NCI-H526 treated with DMSO at 0.1 percent for 48 hours (cell line): ENCODE measurements around the gene TFCP2L1.

Experiments used
- DNase-seq: peaks from one replicate; lab custom pipeline; 2025; lab: John Stamatoyannopoulos, UW

The TFCP2L1 gene

DNA sequence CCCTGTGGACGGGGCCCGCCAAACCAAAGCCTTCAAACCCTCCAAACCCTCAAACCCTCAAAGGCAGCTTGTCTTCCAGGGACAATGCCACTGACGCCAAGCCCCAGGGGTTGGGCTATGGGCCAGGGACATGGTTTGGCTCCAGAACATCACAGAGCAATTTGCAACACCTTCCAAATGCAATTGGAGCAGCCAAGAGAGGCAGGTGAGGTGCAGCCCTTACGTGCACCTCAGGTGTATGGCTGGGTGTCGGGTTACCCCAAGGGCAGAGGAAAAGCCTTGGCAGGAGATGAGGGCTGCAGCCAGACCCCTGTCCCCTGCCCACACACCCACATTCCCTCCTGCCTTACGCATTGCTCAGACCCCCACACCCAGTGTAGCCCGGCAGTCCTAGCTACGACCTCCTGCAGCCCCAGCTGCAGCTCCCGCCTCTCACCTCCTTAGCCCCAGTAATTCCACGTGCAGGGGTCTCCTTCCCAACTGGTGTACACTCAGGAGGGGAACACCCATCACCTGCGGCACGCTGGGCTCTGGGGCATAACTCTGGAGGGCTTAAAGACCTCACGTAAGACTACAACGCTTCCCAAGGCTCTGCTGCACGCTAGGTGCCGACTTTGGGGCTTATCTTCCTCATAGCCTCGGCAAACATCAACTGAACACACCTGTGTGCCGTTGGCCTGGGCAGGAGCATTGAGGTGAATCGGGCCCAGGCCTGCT is 88.7 kb downstream of the TFCP2L1 start:
- DNase-seq = no peak

DNA sequence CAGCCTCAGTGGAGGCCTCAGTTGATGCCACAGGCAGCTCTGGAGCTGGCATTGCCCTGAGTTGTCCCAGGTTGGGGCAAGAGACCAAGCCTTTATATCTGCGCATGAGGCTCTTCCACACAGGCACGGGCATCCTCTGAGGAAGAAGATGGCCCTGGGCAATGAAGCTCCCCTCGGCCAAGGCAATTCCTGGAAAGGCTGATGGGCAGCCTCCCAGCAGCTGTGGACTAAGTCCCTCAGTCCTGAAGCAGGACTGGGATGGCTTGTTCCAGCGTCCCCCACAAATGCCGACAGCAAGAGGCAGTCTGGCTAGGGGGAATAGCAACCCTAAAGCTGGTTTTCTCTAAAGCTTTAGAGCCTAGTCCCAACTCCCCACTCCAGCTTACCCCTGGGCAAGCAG is 90.0 kb downstream of the TFCP2L1 start:
- no peak for DNase-seq

DNA sequence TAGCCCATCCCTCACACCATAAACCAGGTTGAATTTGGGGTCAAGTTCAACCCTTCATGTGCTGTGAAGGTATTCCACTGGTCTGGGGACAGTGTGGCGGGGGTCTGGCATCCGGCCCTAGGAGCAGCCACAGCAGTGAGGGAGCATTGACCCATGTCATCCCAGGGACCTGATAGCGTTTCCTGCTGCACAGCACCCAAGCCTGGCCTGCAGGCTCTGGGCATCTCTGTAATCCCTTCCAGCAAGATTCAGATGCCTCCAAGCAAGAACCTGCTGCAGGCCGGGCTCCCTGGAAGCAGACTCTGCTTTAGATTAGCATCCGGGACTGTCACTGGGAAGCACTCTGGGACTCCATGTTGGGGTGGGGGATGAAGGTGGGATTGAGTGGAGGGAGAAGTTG is 90.4 kb downstream of the TFCP2L1 start:
- DNase-seq = no peak

- DNase-seq = no peak
Observed at GRCh38 chr2:121193185-121193584, 91.8 kb downstream of the TFCP2L1 start.

DNA sequence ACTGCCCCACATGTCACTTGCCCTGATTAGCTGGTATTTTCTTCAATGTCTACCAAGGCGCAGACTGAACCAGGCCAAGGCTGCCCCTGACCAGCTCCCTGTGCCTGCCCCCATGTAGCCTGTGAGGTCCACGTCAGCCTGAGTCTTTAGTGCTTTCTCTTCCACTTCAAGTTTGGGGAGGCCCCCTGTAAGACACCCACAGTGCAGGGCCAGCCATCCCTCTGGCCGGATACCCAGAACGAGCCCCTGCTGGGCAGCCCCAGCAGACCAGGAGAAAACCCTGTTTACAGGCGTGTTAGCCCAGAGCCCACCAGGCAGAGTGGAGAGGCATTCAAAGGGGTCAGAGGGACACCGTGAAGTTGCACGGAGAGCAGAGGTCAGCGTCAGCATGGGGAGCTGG is 92.4 kb downstream of the TFCP2L1 start:
- no peak for DNase-seq

DNA sequence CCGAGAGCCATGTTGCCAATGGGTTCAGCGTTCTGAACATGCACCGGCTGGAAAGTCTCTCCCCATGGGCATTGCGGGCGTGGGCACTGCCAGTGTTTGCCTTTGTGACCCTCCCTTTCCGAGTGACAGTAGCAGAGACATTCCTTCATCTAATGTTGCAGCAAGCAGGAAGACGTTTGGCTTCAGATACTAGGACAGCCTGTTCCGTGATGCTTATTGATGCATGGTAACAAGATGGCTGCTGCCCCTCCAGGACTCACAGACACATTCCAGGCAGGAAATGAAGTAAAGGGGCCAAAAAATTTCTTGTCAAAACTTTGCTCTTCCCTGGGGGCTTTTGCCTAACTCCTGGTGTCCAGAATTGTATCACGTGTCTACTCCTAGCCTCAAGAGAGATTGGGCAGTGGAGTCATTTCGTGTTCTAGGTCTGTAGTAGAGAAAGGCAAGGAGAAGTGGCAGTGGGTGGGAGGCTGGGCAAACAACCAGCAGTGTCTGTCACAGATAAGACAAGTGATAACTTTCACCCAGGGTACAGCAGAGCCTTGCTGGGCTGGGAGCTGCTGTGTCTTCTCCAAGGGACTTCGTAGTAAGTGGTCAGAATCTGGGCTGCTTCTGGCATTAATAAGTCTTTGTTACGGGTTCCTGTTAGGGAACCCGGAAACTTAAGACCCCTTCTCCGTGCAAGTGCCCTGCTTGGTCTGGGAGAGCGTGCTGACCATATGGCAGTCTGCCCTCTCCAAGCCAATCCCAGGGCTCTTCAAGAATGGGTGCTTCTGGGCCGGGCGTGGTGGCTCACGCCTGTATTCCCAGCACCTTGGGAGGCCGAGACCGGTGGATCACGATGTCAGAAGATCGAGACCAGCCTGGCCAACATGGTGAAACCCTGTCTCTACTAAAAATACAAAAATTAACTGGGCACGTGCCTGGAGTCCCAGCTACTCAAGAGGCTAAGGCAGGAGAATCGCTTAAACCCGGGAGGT is 93.5 kb downstream of the TFCP2L1 start:
- DNase-seq = no peak

DNA sequence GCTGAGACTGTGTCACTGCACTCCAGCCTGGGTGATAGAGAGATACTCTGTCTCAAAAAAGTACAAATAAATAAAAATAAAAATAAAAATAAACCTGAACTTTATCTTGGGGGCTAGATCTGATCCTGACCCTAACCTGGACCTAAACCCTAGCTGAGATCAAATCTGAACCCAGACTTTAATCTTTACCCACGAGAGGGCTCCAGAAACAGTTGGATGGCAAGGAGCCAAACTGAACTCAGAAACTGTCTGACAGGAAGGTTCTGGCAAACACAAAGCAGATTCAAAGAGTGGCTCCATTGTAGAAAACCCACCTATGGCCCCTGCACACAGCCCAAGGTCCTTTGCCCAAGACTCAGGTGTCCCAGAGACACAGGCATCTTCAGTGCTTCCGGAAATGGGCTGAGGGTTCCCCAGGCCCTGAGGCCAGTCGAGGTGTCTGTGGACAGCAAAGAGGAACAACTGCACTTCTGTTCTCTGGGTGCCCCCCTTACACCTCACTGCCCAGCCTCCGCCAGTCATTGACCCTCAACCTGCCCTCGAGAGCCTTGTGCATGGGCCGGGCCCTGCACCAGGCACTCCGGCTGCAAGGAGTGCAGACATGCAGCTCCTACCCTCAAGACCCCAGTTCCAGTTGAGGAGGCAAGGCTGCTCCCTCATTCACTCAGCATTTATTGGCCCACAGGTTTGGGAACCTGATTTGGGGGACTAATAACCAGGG is 95.2 kb downstream of the TFCP2L1 start:
- DNase-seq = no peak

GRCh38 chr2:121189011-121189410 is 96.0 kb downstream of the TFCP2L1 start:
- no peak for DNase-seq

DNA sequence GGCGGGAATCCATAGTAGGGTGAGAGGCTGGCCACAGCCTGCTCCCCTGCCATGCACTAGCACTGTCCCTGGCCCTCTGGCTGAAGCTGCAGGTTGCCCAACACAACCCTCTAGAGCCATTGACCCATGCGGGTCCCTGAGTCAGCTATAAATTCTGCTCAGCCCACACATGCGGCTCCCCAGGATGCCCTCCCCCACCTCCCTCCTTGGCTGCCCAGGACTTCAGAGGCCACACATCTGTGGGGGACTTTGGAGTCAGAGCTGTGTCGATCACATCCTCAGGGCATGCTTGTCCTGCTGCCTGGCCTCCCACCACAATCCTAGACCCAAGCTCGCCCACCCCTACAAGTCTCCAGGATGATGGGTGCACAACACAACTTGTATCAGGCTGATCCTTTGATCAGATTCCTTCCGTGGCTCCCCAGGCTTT is 97.0 kb downstream of the TFCP2L1 start:
- no peak for DNase-seq

DNA sequence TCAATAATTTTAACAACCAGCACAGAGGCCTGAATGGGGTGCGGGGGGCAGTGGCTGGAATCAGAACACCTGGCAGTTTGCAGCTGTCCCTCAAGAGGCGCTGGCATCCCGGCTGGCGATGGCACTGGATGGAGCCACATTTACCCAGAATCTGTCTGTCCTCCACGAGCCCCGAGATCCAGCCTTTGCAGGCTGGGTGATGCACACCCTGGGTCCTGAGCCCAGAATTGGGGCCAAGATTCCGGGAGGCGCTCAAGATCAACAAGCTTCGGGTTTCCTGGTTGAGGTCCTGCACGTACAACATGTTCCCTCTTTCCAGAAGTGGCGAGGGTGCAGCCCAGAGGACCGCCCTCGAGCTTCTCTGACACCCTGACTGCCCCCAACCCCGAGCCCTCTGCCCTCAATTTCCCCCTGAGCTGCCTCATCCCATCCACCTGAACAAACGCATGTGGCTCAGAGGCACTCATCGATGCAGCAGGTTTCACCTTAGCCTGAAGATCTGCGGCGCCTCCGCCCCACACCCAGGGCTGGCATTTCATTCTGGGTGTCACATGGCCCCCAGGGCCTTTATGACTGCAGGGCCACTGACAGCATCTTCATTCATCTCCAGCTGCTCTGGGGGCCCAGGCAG is 97.5 kb downstream of the TFCP2L1 start:
- DNase-seq = no peak

- no peak for DNase-seq
Observed at GRCh38 chr2:121186261-121186660, 98.7 kb downstream of the TFCP2L1 start.

DNA sequence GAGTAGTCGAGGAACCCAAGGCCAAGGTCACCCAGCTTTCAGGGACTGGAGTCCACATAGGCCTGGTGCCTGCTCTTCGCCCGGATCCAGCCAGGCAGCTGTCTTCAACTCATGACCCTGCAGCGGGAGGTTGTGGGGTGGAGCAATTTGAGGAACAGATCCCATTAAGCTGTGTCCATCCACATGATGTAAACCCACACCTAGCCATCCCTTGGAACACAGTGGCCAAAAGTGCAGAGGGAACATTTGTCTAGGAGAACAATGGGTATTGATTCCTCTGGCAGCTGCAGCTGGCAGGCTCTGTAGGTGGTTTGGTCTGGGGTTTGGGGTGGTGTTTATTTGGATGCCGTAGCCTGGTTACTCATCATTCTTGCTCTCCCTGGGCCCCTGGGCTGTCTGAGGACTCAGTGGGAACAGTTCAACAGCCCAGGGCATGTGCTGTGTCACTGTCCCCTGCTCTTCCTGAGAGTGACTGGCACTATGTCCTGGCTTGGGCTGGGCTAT is 99.4 kb downstream of the TFCP2L1 start:
- DNase-seq = peak; percentile 3

GRCh38 chr2:121185111-121185510 is 99.9 kb downstream of the TFCP2L1 start:
- DNase-seq = no peak

DNA sequence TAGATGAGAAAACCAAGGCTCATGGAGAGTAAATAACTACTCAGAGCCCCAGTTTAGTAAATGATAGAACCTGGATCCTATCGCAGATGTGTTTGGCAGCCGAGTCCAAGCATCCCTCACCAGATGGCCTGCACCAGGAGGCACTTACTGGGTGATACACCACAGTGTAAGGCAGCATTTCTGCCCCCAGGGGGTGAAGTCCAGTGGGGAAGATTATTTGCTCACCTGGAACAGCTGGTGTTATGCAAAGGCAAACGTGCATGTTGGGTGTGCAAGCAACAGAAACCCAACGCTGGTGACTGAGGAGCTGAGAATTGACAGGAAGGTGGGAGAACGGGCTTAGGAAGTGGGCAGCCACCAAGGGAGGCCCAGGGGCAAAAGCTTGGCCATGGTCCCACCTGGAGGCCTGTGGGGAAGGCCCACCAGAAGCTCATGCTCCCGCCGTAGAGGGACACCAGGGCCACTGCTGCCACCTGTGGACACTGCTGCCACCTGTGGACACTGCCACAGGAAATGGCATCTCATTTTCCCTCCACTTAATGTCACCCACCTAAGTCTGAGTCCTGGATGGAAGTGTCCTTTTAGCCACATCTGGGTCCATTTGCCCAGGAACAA is 100.6 kb downstream of the TFCP2L1 start:
- DNase-seq = no peak

DNA sequence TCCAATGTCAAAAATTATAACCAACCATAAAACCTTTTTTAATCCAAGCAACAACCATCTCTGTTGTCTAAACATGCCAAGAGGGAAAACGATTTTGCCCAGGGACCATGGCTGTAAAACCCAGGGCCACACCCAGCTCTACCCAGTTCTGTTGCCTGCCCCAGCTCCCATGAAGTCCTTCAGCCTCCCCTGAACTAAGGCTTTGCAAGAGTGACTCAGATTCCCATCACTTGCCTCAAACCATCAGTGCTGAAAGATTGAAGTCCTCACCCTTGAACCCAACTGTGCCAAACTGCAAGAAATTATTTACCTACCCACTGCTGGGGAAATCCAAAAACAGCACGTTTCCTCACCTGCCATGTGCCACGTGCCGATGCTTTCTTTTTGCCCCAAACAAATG is 102.5 kb downstream of the TFCP2L1 start:
- no peak for DNase-seq

DNA sequence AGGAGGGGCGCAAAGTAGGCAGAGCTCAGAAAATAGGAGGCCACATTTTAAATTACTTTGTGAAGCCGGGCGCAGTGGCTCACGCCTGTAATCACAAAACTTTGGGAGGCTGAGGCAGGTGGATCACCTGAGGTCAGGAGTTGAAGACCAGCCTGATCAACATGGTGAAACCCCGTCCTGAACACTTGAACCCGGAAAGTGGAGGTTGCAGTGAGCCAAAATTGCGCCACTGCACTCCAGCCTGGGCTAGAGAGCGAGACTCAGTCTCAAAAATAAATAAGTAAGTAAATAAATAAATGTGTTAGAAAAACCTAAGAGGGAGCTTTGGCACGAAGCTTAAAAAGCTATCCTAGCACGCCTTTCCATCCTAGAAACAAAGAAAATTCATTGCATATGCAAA is 105.5 kb downstream of the TFCP2L1 start:
- no peak for DNase-seq

DNA sequence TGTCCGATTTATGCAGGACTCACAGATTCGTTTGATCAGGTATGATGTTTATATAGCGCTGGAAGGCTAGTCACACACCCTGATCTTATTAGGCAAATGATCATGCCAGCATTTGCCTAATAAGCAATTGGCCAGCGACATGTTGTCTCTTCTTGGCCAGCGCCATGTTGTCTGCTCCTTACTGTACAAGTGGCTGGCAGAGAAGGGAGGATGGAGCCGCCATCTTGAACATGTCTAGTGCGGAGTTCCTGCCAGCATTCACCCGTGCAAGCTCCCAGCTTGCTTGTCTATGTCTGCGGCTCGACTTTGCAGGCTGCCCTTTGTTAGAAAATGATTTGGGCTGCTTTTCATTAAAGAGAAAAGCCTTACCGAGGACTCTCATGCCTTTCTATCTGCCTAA is 106.3 kb downstream of the TFCP2L1 start:
- DNase-seq = no peak

DNA sequence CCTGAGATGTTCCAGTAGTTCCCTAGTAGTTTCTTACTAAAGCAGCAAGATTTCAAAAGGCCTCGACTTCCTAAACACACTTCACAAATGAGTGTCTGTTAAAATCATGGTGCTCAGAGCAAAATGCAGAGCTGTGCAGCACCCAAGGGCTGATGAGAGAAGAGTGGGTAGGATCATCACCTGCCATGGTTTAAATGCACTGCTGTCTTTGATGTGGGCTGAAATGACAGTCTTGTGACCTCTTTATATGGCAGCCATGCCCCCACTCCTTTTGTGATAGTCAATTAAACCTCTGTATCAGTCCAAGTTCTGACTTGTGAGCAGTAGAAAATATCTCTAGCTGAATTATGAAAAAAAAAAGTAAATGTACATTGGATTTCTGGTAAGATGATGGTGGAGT is 107.1 kb downstream of the TFCP2L1 start:
- no peak for DNase-seq

- no peak for DNase-seq
Observed at GRCh38 chr2:121175326-121175725, 109.7 kb downstream of the TFCP2L1 start.

DNA sequence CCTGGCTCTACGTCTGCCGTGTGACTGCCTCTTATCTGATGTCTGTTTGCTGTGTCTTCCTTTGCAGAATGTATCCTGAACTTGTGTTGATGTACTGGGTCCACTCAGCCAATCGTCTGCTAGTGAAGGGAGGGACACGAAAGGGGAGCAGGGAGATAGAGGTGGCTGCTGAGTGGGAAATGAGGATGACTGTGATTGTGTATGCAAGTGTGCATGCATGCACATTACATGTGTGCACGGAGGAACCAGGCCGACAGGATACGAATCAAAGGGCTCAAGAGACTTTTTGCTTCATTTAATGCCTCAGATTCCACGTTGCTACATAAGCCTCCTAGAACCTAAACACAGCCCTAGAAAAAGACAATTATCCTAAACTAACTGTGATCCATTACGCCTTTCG is 111.2 kb downstream of the TFCP2L1 start:
- no peak for DNase-seq

- DNase-seq = no peak
Observed at GRCh38 chr2:121173112-121173511, 111.9 kb downstream of the TFCP2L1 start.
